ENCODE results near the gene IL7R. TPM values are rescaled to one million over a fixed set of nuclear protein-coding genes. Genes with fewer than 3 reads are reported as not detected.
A peak's percentile ranks its signal among the peaks of the same experiment; 100 is the strongest.

IL7R gene
- total RNA-seq, 1 experiment from 2014 or later, result not detected

GRCh38 chr5:35859101-35859661 lies 2.5 kb downstream of the IL7R start:
- Histone ChIP-seq H2BK120ac (ENCODE audit: low read depth, low read length, poor library complexity, severe bottlenecking) (no peak overlapping the region), H3K4me2 (ENCODE audit: insufficient read depth, insufficient read length, low read length) (peak overlapping the region; percentile 3), H4K8ac (replicated peaks; ENCODE audit: insufficient read length, low read depth, low read length) (no peak overlapping the region), H2BK12ac (ENCODE audit: insufficient read length, low read depth, low read length) (no peak overlapping the region), H3K56ac (ENCODE audit: insufficient read length, low read depth, low read length) (no peak overlapping the region), H3T11ph (ENCODE audit: low read length) (no peak overlapping the region), H3K18ac (ENCODE audit: insufficient read length, low read depth, low read length) (no peak overlapping the region), H2AFZ (ENCODE audit: low read length) (no peak overlapping the region), H3K4me1 (ENCODE audit: insufficient read depth, low read length) (peaks cover 8% of the 10 kb centered on the region; the same call in 1 of the 2 replicates), H4K20me1 (ENCODE audit: control insufficient read depth, insufficient read depth, insufficient read length) (no peaks in the 10 kb centered on the region), H2BK5ac (ENCODE audit: insufficient read length, low read length) (no peak overlapping the region), H2BK20ac (ENCODE audit: low read depth, low read length, poor library complexity, severe bottlenecking) (no peak overlapping the region), H3K9ac (ENCODE audit: extremely low read depth, insufficient read length, low read length) (no peak overlapping the region), H4K91ac (ENCODE audit: insufficient read length, low read depth, low read length) (no peak overlapping the region), H3K27me3 (ENCODE audit: insufficient read depth, low read length) (no peaks in the 10 kb centered on the region), H3K4ac (ENCODE audit: low read depth, low read length) (no peak overlapping the region), H2BK15ac (ENCODE audit: low read depth, low read length) (no peak overlapping the region), H3K23me2 (ENCODE audit: insufficient read length, low read depth, low read length, poor library complexity, severe bottlenecking) (no peaks in the 10 kb centered on the region), H4K5ac (ENCODE audit: insufficient read length, low read depth, low read length) (no peak overlapping the region), H3K27ac (ENCODE audit: insufficient read length, low read depth, low read length) (no peak overlapping the region), H2AK5ac (ENCODE audit: insufficient read length, low read length) (no peak overlapping the region), H3K14ac (ENCODE audit: insufficient read depth, low read length) (no peak overlapping the region), H3K79me2 (ENCODE audit: insufficient read depth, low read length) (no peaks in the 10 kb centered on the region), H3K23ac (ENCODE audit: insufficient read length, low read depth, low read length) (no peak overlapping the region), H3K79me1 (ENCODE audit: insufficient read depth, low read depth, low read length, poor library complexity, severe bottlenecking) (no peaks in the 10 kb centered on the region), H3K9me3 (ENCODE audit: control insufficient read depth, low read depth, low read length) (no peaks in the 10 kb centered on the region)
- DNase-seq, result no peak
- Mint-ChIP-seq H3K27me3 (ENCODE audit: low read depth) (peaks cover 3% of the 10 kb centered on the region), H3K4me1 (peaks cover 22 to 34% of the 10 kb centered on the region in 2 experiments), H3K36me3 (ENCODE audit: insufficient read depth in 1 of 3, low read depth in 3 of 3) (no peaks in the 10 kb centered on the region), H3K9me3 (no peaks in the 10 kb centered on the region), H3K4me3 (no peak overlapping the region; a peak in 1 of 5 replicates), H3K27ac (no peak overlapping the region)
- TF ChIP-seq CTCF (conservative IDR thresholded peaks at IDR 0.05), result no peak
- WGBS (ENCODE audit: extremely low coverage, insufficient read length, low lambda C conversion rate), result no CpG with 5 or more reads among the region's 3 CpGs
